ENCODE measurements around the gene B2M. TPM values are rescaled to one million over a fixed set of nuclear protein-coding genes. Genes with fewer than 3 reads are reported as not detected.

The B2M gene
- total and polyA plus RNA-seq, 2 of the 13 experiments (the other 11 are each of a cell fraction or from before 2014, with no cell fraction given), result 784 to 857 TPM

DNA sequence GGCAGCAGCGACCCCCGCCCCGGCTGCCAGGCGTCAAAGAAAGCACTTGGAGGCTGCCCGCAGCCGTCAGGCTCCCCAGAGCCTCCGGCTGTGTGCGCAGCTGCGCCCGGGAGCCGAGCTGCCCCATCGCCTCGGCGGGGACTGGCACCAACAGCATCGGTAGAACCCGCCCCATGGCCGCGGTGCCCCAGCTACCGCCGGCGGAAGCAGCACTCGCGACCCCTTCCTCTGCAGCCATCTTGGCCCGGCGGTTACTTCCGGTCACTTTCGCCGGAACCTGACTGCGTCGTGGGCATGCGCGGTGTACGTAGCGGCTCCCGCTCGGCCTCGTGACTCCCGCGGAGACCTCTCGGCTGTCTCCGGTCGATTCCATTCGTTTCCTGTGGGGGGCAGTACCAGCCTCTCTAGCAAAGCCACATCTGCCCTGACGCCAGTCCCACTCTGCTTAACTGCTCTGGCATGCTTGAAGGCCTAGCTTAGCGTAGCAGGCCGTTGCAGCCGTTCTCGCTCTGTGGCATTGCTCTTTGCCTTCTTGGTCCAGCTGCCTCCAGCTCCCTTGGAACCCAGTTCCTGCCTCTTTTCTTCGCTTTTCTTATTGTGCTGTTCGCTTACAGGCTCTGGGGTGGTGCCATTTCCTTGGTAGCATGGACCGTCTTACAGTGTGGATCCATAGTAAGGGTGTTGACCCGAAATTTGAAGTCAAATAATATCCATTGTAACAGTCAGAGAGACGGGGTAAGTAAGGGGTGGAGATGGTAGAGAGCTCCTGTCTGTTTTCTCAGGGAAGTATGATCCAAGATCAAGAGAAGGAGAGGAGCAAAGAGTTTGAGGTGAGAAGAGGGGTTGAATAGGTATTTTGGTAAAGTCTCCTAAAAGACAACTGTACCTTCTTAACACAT lies 47.7 kb upstream of the B2M start, which contains the start of gene SPG11 (continued):
- TF ChIP-seq, protein P1, sequence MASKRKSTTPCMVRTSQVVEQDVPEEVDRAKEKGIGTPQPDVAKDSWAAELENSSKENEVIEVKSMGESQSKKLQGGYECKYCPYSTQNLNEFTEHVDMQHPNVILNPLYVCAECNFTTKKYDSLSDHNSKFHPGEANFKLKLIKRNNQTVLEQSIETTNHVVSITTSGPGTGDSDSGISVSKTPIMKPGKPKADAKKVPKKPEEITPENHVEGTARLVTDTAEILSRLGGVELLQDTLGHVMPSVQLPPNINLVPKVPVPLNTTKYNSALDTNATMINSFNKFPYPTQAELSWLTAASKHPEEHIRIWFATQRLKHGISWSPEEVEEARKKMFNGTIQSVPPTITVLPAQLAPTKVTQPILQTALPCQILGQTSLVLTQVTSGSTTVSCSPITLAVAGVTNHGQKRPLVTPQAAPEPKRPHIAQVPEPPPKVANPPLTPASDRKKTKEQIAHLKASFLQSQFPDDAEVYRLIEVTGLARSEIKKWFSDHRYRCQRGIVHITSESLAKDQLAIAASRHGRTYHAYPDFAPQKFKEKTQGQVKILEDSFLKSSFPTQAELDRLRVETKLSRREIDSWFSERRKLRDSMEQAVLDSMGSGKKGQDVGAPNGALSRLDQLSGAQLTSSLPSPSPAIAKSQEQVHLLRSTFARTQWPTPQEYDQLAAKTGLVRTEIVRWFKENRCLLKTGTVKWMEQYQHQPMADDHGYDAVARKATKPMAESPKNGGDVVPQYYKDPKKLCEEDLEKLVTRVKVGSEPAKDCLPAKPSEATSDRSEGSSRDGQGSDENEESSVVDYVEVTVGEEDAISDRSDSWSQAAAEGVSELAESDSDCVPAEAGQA (IDR thresholded peaks at IDR 0.05; ENCODE audit: low read depth), result peak; percentile 95
- TF ChIP-seq, protein P1 (CRISPR knock-in tag; IDR thresholded peaks at IDR 0.05; ENCODE audit: borderline replicate concordance), result peak; percentile 83; the same call in 1 of the 2 replicates
- TF ChIP-seq ZSCAN29 (CRISPR knock-in tag; conservative IDR thresholded peaks at IDR 0.05), result no peak
- 0 out of 2 replicates have a peak, but pooled peaks have one; percentile 30 for TF ChIP-seq SIN3B (IDR thresholded peaks at IDR 0.05; ENCODE audit: low read length)
- TF ChIP-seq, protein P2, sequence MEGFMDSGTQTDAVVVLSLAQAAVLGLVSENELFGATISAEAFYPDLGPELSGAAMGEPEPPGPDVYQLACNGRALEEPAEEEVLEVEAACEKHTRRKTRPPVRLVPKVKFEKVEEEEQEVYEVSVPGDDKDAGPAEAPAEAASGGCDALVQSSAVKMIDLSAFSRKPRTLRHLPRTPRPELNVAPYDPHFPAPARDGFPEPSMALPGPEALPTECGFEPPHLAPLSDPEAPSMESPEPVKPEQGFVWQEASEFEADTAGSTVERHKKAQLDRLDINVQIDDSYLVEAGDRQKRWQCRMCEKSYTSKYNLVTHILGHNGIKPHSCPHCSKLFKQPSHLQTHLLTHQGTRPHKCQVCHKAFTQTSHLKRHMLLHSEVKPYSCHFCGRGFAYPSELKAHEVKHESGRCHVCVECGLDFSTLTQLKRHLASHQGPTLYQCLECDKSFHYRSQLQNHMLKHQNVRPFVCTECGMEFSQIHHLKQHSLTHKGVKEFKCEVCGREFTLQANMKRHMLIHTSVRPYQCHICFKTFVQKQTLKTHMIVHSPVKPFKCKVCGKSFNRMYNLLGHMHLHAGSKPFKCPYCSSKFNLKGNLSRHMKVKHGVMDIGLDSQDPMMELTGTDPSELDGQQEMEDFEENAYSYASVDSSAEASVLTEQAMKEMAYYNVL (CRISPR knock-in tag; IDR thresholded peaks at IDR 0.05; ENCODE audit: borderline replicate concordance), result peak; percentile 67; the same call in 1 of the 2 replicates
- no peak for TF ChIP-seq ZFP82 (CRISPR knock-in tag; IDR thresholded peaks at IDR 0.05; ENCODE audit: borderline replicate concordance)
- TF ChIP-seq, protein P3, sequence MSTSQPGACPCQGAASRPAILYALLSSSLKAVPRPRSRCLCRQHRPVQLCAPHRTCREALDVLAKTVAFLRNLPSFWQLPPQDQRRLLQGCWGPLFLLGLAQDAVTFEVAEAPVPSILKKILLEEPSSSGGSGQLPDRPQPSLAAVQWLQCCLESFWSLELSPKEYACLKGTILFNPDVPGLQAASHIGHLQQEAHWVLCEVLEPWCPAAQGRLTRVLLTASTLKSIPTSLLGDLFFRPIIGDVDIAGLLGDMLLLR (CRISPR knock-in tag; IDR thresholded peaks at IDR 0.05), result no peak
- peak; percentile 89; the same call in 1 of the 2 replicates for TF ChIP-seq DMAP1 (CRISPR knock-in tag; IDR thresholded peaks at IDR 0.05)
- peak; percentile 92 for TF ChIP-seq ZMYM4 (CRISPR knock-in tag; IDR thresholded peaks at IDR 0.05)
- peak; percentile 95 for TF ChIP-seq NFKB2 (CRISPR knock-in tag; IDR thresholded peaks at IDR 0.05; ENCODE audit: borderline replicate concordance)
- peak; percentile 77; the same call in 1 of the 2 replicates for TF ChIP-seq ARNT2 (CRISPR knock-in tag; IDR thresholded peaks at IDR 0.05; ENCODE audit: low read depth)
- peak; percentile 98; the same call in 1 of the 2 replicates for TF ChIP-seq RARG (CRISPR knock-in tag; IDR thresholded peaks at IDR 0.05; ENCODE audit: low read depth)
- no peak for TF ChIP-seq PRPF4 (IDR thresholded peaks at IDR 0.05; ENCODE audit: low read depth, low read length, poor library complexity, severe bottlenecking)
- TF ChIP-seq ZBTB42 (CRISPR knock-in tag; IDR thresholded peaks at IDR 0.05), result peak; percentile 85
- TF ChIP-seq, protein P4, sequence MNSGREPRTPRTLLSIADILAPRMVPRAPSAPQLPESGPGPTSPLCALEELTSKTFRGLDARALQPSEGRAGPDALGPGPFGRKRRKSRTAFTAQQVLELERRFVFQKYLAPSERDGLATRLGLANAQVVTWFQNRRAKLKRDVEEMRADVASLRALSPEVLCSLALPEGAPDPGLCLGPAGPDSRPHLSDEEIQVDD (CRISPR knock-in tag; IDR thresholded peaks at IDR 0.05; ENCODE audit: borderline replicate concordance), result no peak
- no peak for TF ChIP-seq MATR3 (CRISPR knock-in tag; IDR thresholded peaks at IDR 0.05)
- TF ChIP-seq ZNF766 (CRISPR knock-in tag; IDR thresholded peaks at IDR 0.05; ENCODE audit: borderline replicate concordance), result peak; percentile 88
- no peak for TF ChIP-seq PHB2 (IDR thresholded peaks at IDR 0.05; ENCODE audit: partially characterized antibody)
- TF ChIP-seq CHD4 (IDR thresholded peaks at IDR 0.05; ENCODE audit: borderline replicate concordance, low read length), result no peak
- TF ChIP-seq U2AF2 (IDR thresholded peaks at IDR 0.05; ENCODE audit: low read depth, low read length), result no peak
